GM23338 (cell line): ENCODE data around the gene CLSTN2. TPM values are rescaled to one million over a fixed set of nuclear protein-coding genes. Genes with fewer than 3 reads are reported as not detected.

Source experiments
- ATAC-seq: fragments of 200-7000 bp; cut with Tn5 transposase; 3 replicates; pipeline ENCODE4 v1.9.1; 2020
- DNase-seq: peaks from one replicate; pipeline ENCODE4 v3.0.0-alpha.2; 2015; ENCODE audit warnings: low spot score
- H2AFZ ChIP-seq: fragments of 200-600 bp; sonication (generic); 2 replicates; pipeline ENCODE4 v1.8.0; 2016; ENCODE audit warnings: antibody characterized with exemption, mild to moderate bottlenecking, moderate library complexity
- H3F3A ChIP-seq: fragments of 200-600 bp; sonication (generic); replicated peaks from 2 replicates; pipeline ENCODE4 v1.8.0; 2017; ENCODE audit warnings: antibody characterized with exemption, mixed run types, low read depth
- H3K27ac ChIP-seq: fragments of 200-600 bp; sonication (generic); 2 replicates; pipeline ENCODE4 v1.6.1; 2016; ENCODE audit warnings: low read depth
- H3K27me3 ChIP-seq: fragments of 200-600 bp; sonication (generic); 2 replicates; pipeline ENCODE4 v1.8.0; 2016; ENCODE audit warnings: mild to moderate bottlenecking, mixed run types, moderate library complexity; ENCODE audit not compliant: insufficient read depth
- H3K36me3 ChIP-seq: fragments of 200-600 bp; sonication (generic); 2 replicates; pipeline ENCODE4 v1.8.0; 2016; ENCODE audit warnings: mild to moderate bottlenecking; ENCODE audit not compliant: insufficient read depth
- H3K4me1 ChIP-seq: fragments of 200-600 bp; sonication (generic); 2 replicates; pipeline ENCODE4 v1.8.0; 2016; ENCODE audit warnings: mild to moderate bottlenecking, moderate library complexity; ENCODE audit not compliant: insufficient read depth
- H3K4me2 ChIP-seq: fragments of 200-600 bp; sonication (generic); 2 replicates; pipeline ENCODE4 v1.7.1; 2017; ENCODE audit warnings: mixed run types
- H3K4me3 ChIP-seq: fragments of 200-600 bp; sonication (generic); 2 replicates; pipeline ENCODE4 v1.6.1; 2016; ENCODE audit warnings: mixed run types
- H3K79me2 ChIP-seq: fragments of 200-600 bp; sonication (generic); replicated peaks from 2 replicates; pipeline ENCODE4 v1.8.0; 2017; ENCODE audit warnings: mild to moderate bottlenecking; ENCODE audit not compliant: insufficient read depth
- H3K9me2 ChIP-seq: fragments of 200-600 bp; sonication (generic); 2 replicates; pipeline ENCODE4 v1.8.0; 2017; ENCODE audit not compliant: insufficient read depth
- H4K20me1 ChIP-seq: fragments of 200-600 bp; sonication (generic); replicated peaks from 2 replicates; pipeline ENCODE4 v1.8.0; 2017; ENCODE audit warnings: mild to moderate bottlenecking; ENCODE audit not compliant: insufficient read depth
- H3K27ac Mint-ChIP-seq: 2 replicates; pipeline ENCODE4 v1.8.0; 2020; ENCODE audit warnings: inconsistent platforms, mild to moderate bottlenecking, moderate library complexity, mixed read lengths
- H3K27me3 Mint-ChIP-seq: 3 replicates; pipeline ENCODE4 v1.8.0; 2022; ENCODE audit warnings: low read depth, mild to moderate bottlenecking, moderate library complexity, mixed read lengths, inconsistent platforms; ENCODE audit not compliant: insufficient read depth, poor library complexity
- H3K36me3 Mint-ChIP-seq: 3 replicates; pipeline ENCODE4 v1.8.0; 2021; ENCODE audit warnings: low read depth, mild to moderate bottlenecking, inconsistent platforms, moderate library complexity, mixed read lengths
- H3K4me1 Mint-ChIP-seq: 3 replicates; pipeline ENCODE4 v1.8.0; 2020; ENCODE audit warnings: mild to moderate bottlenecking, inconsistent platforms, mixed read lengths
- H3K4me3 Mint-ChIP-seq: 3 replicates; pipeline ENCODE4 v1.8.0; 2021; ENCODE audit warnings: moderate library complexity, mild to moderate bottlenecking, inconsistent platforms, mixed read lengths
- H3K9me3 Mint-ChIP-seq: 3 replicates; pipeline ENCODE4 v1.8.0; 2020; ENCODE audit warnings: moderate library complexity, mild to moderate bottlenecking, inconsistent platforms, mixed read lengths
- CREB1 ChIP-seq: fragments of 250-450 bp; sonication (Bioruptor Pico); IDR thresholded peaks from 2 replicates; pipeline ENCODE4 v1.5.0; 2020; ENCODE audit warnings: low read depth, mild to moderate bottlenecking, moderate library complexity
- CTCF ChIP-seq, 2 experiments: fragments of 200-600 bp in 1 of 2; sonication (generic) in 1 of 2; conservative IDR thresholded peaks; 2 replicates each; pipeline versions ENCODE4 v1.5.1 to v1.6.1; 2016 to 2017; ENCODE audit warnings: antibody characterized with exemption in 2 of 2, low read depth in 2 of 2, mild to moderate bottlenecking in 2 of 2, moderate library complexity in 1 of 2
- ETS1 ChIP-seq: IDR thresholded peaks from 2 replicates; pipeline ENCODE4 v1.6.1; 2016; ENCODE audit warnings: antibody characterized with exemption
- EZH2phosphoT487 ChIP-seq: fragments of 200-600 bp; sonication (generic); IDR thresholded peaks from one replicate; pipeline ENCODE4 v1.8.1; 2018; ENCODE audit warnings: antibody characterized with exemption; ENCODE audit not compliant: unreplicated experiment
- JUNB ChIP-seq: IDR thresholded peaks from one replicate; pipeline ENCODE4 v1.6.1; 2016; ENCODE audit warnings: antibody characterized with exemption; ENCODE audit not compliant: unreplicated experiment
- NANOG ChIP-seq: IDR thresholded peaks from 2 replicates; pipeline ENCODE4 v1.6.1; 2016; ENCODE audit warnings: antibody characterized with exemption, borderline replicate concordance
- POLR2AphosphoS5 ChIP-seq: IDR thresholded peaks from 2 replicates; pipeline ENCODE4 v1.6.1; 2016; ENCODE audit warnings: antibody characterized with exemption, low read depth
- ZNF114 ChIP-seq: fragments of 250-450 bp; sonication (Bioruptor Pico); IDR thresholded peaks from 2 replicates; pipeline ENCODE4 v1.5.0; 2020; ENCODE audit warnings: mild to moderate bottlenecking, moderate library complexity
- ZNF331 ChIP-seq: fragments of 250-450 bp; sonication (Bioruptor Pico); IDR thresholded peaks from 2 replicates; pipeline ENCODE4 v1.5.0; 2020; ENCODE audit warnings: low read depth, mild to moderate bottlenecking, moderate library complexity
- ZNF462 ChIP-seq: fragments of 250-450 bp; sonication (Bioruptor Pico); IDR thresholded peaks from 2 replicates; pipeline ENCODE4 v1.5.0; 2020; ENCODE audit warnings: mild to moderate bottlenecking, moderate library complexity
- polyA plus RNA-seq: library from polyadenylated mRNA; unstranded; fragments of >200 nt; fragmentation: Nextera tagmentation; extraction: Ambion mirVana; gene quantifications from 2 replicates; pipeline ENCODE4 v1.2.1, GENCODE V29; 2016
- total RNA-seq: library from RNA; depleted of rRNA; stranded (reverse); fragments of >200 nt; shearing (Covaris generic); gene quantifications from 2 replicates; pipeline ENCODE4 v1.2.3, GENCODE V29; 2014

CLSTN2 gene
- total and polyA plus RNA-seq, 2 experiments from 2014 or later: 0.11 to 0.83 TPM

- no peak for TF ChIP-seq CTCF (conservative IDR thresholded peaks at IDR 0.05; ENCODE audit: low read depth in 2 of 2)
These were observed 485.8 kb downstream of the CLSTN2 start (continued) for GRCh38 chr3:140420621-140421357.

GRCh38 chr3:140421884-140422283, 486.9 kb downstream of the CLSTN2 start:
- no peak for ATAC-seq
- H3K4me3 Mint-ChIP-seq: no peak overlapping the region
- TF ChIP-seq POLR2AphosphoS5: no peak
- TF ChIP-seq CTCF (conservative IDR thresholded peaks at IDR 0.05; ENCODE audit: low read depth in 2 of 2): no peak
- TF ChIP-seq NANOG: no peak
- no peak for TF ChIP-seq ZNF331 (CRISPR knock-in tag)
- no peak for TF ChIP-seq ETS1
- TF ChIP-seq EZH2phosphoT487: no peak
- TF ChIP-seq ZNF462 (CRISPR knock-in tag): no peak
- TF ChIP-seq JUNB: no peak
- TF ChIP-seq ZNF114 (CRISPR knock-in tag): no peak
- TF ChIP-seq CREB1 (CRISPR knock-in tag): no peak

More at GRCh38 chr3:140421884-140422283, 486.9 kb downstream of the CLSTN2 start:
- Mint-ChIP-seq H3K36me3 (no peaks in the 10 kb centered on the region), H3K27me3 (peaks cover 1% of the 10 kb centered on the region), H3K4me1 (peaks cover 13% of the 10 kb centered on the region), H3K9me3 (no peaks in the 10 kb centered on the region; the same call in 2 of the 3 replicates), H3K27ac (no peak overlapping the region)
- Histone ChIP-seq H3K36me3 (no peaks in the 10 kb centered on the region), H3K4me1 (no peaks in the 10 kb centered on the region), H3K27me3 (no peaks in the 10 kb centered on the region), H3K79me2 (no peaks in the 10 kb centered on the region), H3K4me3 (no peak overlapping the region), H2AFZ (0 out of 2 replicates have a peak overlapping the region, but pooled peaks have one; percentile 15), H3K9me2 (peaks cover 13% of the 10 kb centered on the region), H3K4me2 (no peak overlapping the region), H4K20me1 (no peaks in the 10 kb centered on the region), H3K27ac (no peak overlapping the region), H3F3A (no peaks in the 10 kb centered on the region)
- DNase-seq: no peak
